OCI-LY3 (cell line): ENCODE measurements around the gene TTYH2.

Source experiments
- CTCF ChIP-seq: fragments of 200-600, 300-600 bp; sonication (generic); IDR thresholded peaks from 2 replicates; pipeline ENCODE4 v1.5.1; 2014; ENCODE audit warnings: antibody characterized with exemption, low read length, low read depth
- EZH2phosphoT487 ChIP-seq: fragments of 200-600 bp; shearing (Covaris generic); IDR thresholded peaks from 2 replicates; pipeline ENCODE4 v1.6.1; 2018; ENCODE audit warnings: antibody characterized with exemption, mixed run types, low read depth

- TF ChIP-seq CTCF (no peak), EZH2phosphoT487 (no peak)
These were observed 63.2 kb downstream of the TTYH2 start for GRCh38 chr17:74276541-74277009.
